Effector CD8-positive, alpha-beta T cell (primary cell): ENCODE results near the gene PCGF1.

Experiments used
- DNase-seq: peaks from one replicate; lab custom pipeline; 2025; lab: John Stamatoyannopoulos, UW
- total RNA-seq, 4 experiments: gene quantifications; one replicate each; lab custom pipeline; 2026; lab: John Stamatoyannopoulos, UW

PCGF1 gene
- total RNA-seq: 17.3 to 22.6 (median 21.6) reads per million in 4 experiments

- DNase-seq: peak; percentile 94
Measured at GRCh38 chr2:74507145-74507925, at the start of gene PCGF1. PCGF1 (minus strand) TSS chr2:74507695; CDS start chr2:74507668, 27 bp downstream.

DNA sequence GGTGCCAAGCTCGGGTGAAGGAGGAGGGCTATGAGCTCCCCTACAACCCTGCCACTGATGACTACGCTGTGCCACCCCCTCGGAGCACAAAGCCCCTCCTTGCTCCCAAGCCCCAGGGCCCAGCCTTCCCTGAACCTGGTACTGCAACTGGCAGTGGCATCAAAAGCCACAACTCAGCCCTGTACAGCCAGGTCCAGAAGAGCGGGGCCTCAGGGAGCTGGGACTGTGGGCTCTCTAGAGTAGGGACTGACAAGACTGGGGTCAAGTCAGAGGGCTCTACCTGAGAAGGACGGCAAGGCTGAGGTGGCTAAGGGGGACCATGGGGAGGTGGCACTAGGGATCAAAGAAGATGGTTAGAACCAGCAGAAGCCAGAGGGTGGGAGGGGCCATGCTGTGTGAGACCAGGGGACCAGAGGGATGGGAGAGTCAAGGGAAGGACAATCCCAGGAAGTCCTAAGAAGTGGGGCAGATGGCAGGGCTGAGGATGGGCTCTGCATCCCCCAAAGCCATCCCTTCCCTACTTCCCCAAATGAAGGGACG is 49.4 kb upstream of the PCGF1 start:
- no peak for DNase-seq

DNA sequence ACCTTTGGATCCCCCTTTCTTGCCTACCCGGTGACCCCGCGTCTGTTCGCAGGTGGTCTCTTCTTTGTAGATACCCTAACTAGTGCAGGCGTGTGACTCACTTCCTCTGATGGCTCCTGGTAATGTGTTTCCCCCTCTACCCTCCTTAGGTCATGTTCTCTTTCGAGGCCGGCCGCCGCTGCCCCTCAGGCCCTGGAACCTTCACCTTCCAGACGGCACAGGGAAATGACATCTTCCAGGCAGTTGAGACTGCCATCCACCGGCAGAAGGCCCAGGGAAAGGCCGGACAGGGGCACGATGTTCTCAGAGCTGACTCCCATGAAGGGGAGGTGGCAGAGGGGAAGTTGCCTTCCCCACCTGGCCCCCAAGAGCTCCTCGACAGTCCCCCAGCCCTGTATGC is 48.7 kb upstream of the PCGF1 start:
- DNase-seq: no peak

DNA sequence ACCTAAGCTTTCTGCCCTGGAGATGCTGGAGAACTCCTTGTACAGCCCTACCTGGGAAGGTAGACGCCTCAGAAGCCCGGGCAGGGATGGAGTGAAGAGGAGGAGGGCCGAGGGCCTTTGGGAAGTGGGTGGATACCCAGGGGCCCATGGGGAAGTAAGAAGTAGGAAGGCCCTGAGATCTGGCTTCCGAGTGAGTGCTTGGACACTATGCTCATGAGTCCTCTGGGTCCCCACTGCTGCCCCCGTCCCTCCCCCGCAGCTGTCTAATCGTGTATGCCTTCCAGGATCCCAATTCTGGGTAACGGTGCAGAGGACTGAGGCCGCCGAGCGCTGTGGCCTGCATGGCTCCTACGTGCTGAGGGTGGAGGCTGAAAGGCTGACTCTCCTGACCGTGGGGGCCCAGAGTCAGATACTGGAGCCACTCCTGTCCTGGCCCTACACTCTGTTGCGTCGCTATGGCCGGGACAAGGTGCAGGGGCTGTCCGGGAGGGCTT is 48.2 kb upstream of the PCGF1 start:
- DNase-seq: no peak

DNA sequence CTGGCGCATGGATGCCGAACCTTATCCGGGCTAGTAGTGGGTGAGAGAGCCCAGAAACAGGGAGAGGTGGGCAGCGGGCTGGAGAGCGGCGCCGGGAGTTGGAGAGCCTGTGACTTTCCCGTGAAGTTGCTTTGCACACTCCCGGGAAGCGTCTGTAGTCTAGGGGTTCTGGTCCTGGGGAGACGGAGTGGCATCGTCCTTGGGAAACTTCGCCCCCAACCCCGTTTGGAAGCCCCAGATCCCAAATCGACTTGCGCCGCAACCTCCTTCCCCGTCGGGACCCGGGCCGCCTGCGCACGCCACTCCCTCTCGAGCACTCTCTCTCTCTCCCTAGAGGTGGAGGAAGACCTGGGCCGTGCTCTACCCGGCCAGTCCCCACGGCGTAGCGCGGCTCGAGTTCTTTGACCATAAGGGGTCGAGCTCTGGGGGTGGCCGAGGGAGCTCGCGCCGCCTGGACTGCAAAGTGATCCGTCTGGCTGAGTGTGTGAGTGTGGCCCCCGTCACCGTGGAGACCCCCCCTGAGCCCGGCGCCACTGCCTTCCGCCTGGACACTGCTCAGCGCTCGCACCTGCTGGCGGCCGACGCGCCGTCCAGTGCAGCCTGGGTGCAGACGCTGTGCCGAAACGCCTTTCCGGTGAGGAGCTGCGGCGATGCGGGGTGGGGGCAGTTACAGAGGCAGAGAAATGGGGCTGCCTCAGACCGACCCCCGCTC is 47.5 kb upstream of the PCGF1 start:
- DNase-seq: peak; percentile 24

- DNase-seq: peak; percentile 71
Measured at GRCh38 chr2:74553892-74554819, 46.7 kb upstream of the PCGF1 start, which contains the start of the genes DOK1 and LOXL3. DOK1 (plus strand) TSS chr2:74554720; CDS start chr2:74554755, 35 bp downstream. LOXL3 (minus strand) TSS chr2:74553942; CDS start chr2:74552634, 1,308 bp downstream.

- DNase-seq: no peak
Measured at GRCh38 chr2:74552914-74553811, 45.7 kb upstream of the PCGF1 start.

GRCh38 chr2:74551942-74552913 is 44.7 kb upstream of the PCGF1 start:
- no peak for DNase-seq

- no peak for DNase-seq
Measured at GRCh38 chr2:74551530-74551929, 44.0 kb upstream of the PCGF1 start.

GRCh38 chr2:74550231-74550630 is 42.7 kb upstream of the PCGF1 start:
- DNase-seq: no peak

DNA sequence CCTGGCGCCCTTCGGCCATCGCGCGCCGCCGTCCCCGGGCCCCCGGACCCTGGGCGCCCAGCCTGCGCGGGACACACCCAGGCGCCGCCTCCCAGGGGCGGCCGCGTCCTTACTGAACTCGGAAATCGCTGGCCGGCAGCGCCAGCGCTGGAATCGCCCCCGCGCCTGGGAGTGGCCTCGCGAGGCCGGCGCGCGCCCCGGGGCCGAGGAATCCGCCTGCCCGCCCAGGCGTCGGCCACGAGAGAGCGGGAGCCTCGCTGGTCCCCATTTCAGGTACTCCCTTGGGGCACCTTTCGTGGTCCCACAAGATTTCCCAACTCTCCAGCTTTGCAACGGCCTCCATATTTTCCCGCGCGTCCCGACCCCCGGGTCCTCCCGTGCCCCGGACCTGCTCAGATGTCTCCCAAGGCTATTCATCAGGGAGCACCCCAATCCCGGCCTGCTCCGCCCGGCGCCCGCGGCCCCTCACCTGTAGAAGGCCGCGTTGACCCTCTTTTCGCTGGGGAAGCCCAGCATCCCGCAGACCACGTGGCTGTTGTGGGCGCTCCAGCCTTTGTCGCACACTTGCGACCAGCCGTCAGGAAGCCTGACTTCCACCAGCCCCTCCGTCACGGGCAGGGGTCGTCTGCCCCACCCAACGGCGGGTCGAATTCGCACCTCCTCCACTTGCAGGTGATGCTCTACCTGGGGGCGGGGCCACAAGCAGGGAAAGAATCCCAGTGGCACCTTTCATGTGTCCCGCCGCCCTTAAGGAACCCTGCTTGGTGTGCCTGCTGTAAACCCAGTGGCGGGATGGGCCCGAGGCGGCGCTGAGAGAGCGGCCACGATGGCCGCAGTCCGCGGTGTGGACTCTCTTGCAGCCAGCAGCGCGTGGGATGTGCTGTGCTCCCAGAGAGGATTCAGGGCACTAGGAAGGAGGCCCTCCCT is 41.7 kb upstream of the PCGF1 start:
- DNase-seq: no peak

DNA sequence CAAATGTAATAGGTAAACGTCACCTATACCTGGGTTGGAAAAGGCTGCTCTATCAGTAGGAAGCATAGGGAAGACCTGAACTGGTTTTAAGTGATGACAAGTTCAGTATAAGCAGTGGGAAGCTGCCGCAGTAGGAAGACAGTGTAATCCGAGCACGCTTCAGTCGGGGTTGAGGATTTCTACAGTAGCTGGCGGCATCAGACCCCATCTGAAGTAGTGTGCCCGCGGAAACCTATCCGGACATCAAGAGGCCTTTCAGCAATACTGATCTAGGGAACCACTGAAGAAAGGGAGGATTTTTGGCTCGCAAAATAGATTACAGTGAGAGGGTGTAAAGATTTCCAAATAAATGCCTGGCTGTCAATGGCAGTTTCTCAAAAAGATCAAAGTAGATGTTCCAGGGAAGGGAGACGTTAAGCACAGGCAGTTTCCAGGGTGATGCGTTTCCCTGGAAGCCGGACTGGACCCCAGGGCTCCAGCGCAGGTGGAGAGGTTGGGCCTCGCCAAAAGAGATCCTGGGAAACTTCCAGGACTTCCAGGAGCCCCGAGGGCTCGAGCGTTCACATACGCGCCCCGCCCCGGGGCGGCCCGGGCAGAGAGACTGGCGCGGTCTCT is 40.9 kb upstream of the PCGF1 start:
- DNase-seq: no peak

GRCh38 chr2:74546004-74546403 is 38.5 kb upstream of the PCGF1 start:
- DNase-seq: no peak

GRCh38 chr2:74544634-74545033 is 37.1 kb upstream of the PCGF1 start:
- no peak for DNase-seq

DNA sequence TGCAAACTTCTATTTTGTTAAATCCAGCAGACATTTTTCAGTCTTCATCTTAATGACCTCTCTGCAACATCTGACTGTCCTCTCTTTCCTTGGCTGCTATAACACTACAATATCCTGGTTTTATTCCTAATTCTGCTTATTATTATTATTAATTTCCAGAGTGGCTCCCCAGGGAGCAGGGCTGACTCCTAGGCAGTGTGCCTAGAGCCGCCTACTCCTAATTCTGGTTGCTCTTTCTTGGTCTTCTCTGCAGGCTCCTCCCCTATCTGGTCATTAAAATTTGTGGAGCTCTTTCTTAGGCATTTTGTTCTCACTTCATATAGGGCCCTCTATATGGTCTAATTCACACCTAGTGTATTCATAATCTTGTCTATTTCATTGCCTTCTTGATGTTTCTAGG is 35.5 kb upstream of the PCGF1 start:
- no peak for DNase-seq

DNA sequence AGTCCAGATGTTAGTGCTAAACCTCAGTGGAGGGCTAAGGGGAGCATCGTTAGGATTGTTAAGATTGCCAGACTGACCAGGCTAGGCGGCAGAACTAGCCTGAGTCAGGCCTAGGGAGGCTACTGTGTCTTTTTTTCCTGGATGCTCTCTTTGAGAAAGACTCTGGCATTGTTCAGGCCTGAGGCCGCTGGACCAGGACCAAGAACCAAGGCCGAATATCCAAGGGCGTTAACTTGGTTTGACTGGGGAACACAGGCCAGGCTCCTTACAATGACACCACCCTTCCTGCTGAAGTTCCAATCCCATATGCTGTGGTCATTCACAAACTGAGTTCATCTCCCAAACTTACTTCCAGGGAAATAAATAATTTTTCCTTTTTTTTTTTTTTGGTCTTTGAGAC is 32.8 kb upstream of the PCGF1 start:
- no peak for DNase-seq

DNA sequence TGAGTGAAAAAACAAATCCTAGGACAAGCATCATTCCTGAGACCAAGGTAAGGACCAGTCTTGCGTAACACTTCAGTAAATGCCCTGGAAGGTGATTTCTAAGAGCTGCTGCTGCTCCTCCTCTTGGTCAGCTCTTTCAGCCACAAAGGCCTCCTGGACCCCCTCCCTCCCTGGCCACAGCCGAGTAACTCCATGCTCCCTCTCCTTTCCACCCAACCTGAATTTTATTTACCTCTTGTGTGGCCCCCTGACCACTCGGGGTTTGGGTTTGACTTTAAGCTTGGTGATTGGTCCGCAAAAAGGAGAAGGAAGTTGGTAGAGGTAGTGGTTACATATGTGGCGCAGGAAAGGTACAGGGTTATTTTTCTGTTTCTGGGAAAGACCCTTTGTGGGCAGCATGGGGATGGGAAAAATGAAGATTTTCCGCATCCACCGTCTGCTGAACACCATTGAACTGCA is 31.4 kb upstream of the PCGF1 start:
- DNase-seq: no peak

DNA sequence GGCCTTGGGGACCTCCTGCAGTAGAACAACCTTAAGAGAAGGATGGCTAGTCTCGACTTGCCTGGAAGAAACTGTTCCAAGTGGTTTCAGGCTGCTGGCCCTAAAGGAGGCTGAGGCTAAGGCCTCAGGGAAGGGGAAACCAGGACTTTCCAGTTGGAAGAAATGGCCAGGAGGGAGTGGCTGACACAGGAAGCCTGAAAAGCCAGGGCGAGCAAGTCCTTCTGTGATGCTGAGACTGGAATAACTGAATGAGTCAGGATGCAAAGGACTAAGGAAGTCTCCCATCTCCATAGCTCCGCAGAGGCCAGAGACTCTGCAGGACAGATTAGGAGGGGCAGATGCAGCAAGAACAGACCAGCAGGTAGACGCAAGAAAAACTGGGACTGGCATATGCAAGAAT is 29.6 kb upstream of the PCGF1 start:
- no peak for DNase-seq
